Right lung (tissue), 5 donors: ENCODE results near the gene RNF19B. TPM values are rescaled to one million over a fixed set of nuclear protein-coding genes. Genes with fewer than 3 reads are reported as not detected.

Source experiments
- DNase-seq, 2 donors: peaks; one replicate each; pipeline ENCODE4 v3.0.0-alpha.2; 2013
- polyA plus RNA-seq, 5 donors: library from polyadenylated mRNA; unstranded; fragments of 120-200 nt; gene quantifications; one replicate each; pipeline versions ENCODE4 v1.2.1 to v1.2.3, GENCODE V29; 2013; ENCODE audit warnings: inconsistent platforms in 1 of 5, low replicate concordance in 1 of 5; ENCODE audit not compliant: insufficient read length in 5 of 5, insufficient read depth in 1 of 5

RNF19B gene
- polyA plus RNA-seq, 5 donors, result 10.2 to 13.2 (median 12.1) TPM

GRCh38 chr1:32971156-32971555 lies 6.5 kb upstream of the RNF19B start:
- DNase-seq, result no peak

- no peak for DNase-seq
Observed at GRCh38 chr1:32969566-32969965, 5.0 kb upstream of the RNF19B start.

- DNase-seq, result no peak
Observed at GRCh38 chr1:32967888-32968568, 3.4 kb upstream of the RNF19B start.

GRCh38 chr1:32966900-32967299 lies 2.3 kb upstream of the RNF19B start:
- no peak for DNase-seq

- no peak for DNase-seq
Observed at GRCh38 chr1:32965251-32965747, 690 bp upstream of the RNF19B start.

- no peak for DNase-seq
Observed at GRCh38 chr1:32963746-32964460, 706 bp downstream of the RNF19B start.

GRCh38 chr1:32962248-32962896 lies 2.2 kb downstream of the RNF19B start:
- no peak for DNase-seq

GRCh38 chr1:32960819-32961355 lies 3.7 kb downstream of the RNF19B start:
- DNase-seq, result no peak

- DNase-seq, result no peak
Observed at GRCh38 chr1:32960342-32960741, 4.3 kb downstream of the RNF19B start.

- DNase-seq, result no peak
Observed at GRCh38 chr1:32958827-32959226, 5.8 kb downstream of the RNF19B start.

GRCh38 chr1:32957017-32957416 lies 7.6 kb downstream of the RNF19B start:
- DNase-seq, result no peak

GRCh38 chr1:32954168-32954567 lies 10.4 kb downstream of the RNF19B start:
- no peak for DNase-seq

- no peak for DNase-seq
Observed at GRCh38 chr1:32953495-32953894, 11.1 kb downstream of the RNF19B start.

GRCh38 chr1:32949519-32949918 lies 15.1 kb downstream of the RNF19B start:
- DNase-seq, result no peak

- no peak for DNase-seq
Observed at GRCh38 chr1:32948905-32949304, 15.7 kb downstream of the RNF19B start.

- DNase-seq, result no peak
Observed at GRCh38 chr1:32948390-32948722, 16.3 kb downstream of the RNF19B start.

- no peak for DNase-seq
Observed at GRCh38 chr1:32947669-32948389, 16.8 kb downstream of the RNF19B start.

- DNase-seq, result no peak
Observed at GRCh38 chr1:32946413-32946812, 18.2 kb downstream of the RNF19B start.

- no peak for DNase-seq
Observed at GRCh38 chr1:32944180-32944579, 20.4 kb downstream of the RNF19B start.

- DNase-seq, result no peak
Observed at GRCh38 chr1:32939655-32940371, 24.8 kb downstream of the RNF19B start.

- no peak for DNase-seq
Observed at GRCh38 chr1:32937061-32937460, 27.5 kb downstream of the RNF19B start.
